COR-L47 (cell line): ENCODE measurements around the gene KIF13A.

Experiments used
- DNase-seq: peaks from one replicate; lab custom pipeline; 2025; lab: John Stamatoyannopoulos, UW

Gene KIF13A

GRCh38 chr6:17721671-17722070 lies 265.8 kb downstream of the KIF13A start:
- DNase-seq, result no peak

- DNase-seq, result no peak
These were observed 268.0 kb downstream of the KIF13A start for GRCh38 chr6:17719323-17720041.

GRCh38 chr6:17716221-17716620 lies 271.2 kb downstream of the KIF13A start:
- no peak for DNase-seq

- DNase-seq, result no peak
These were observed 272.3 kb downstream of the KIF13A start for GRCh38 chr6:17714879-17715851.

- no peak for DNase-seq
These were observed 273.3 kb downstream of the KIF13A start for GRCh38 chr6:17714177-17714576.

GRCh38 chr6:17712576-17712975 lies 274.9 kb downstream of the KIF13A start:
- DNase-seq, result no peak

- no peak for DNase-seq
These were observed 277.1 kb downstream of the KIF13A start for GRCh38 chr6:17710331-17710730.

- no peak for DNase-seq
These were observed 278.0 kb downstream of the KIF13A start for GRCh38 chr6:17709476-17709875.
